ENCODE measurements around the gene OTOF. TPM values are rescaled to one million over a fixed set of nuclear protein-coding genes. Genes with fewer than 3 reads are reported as not detected.

OTOF gene
- total and polyA plus RNA-seq, 2 of the 4 experiments (the other 2 are of a cell fraction) = 0.03 TPM; not detected in 1

- Histone ChIP-seq H4K8ac (ENCODE audit: low read depth in 2 of 2, low read length in 2 of 2) (no peak overlapping the region), H3K56ac (ENCODE audit: extremely low read depth, insufficient read depth, low read length) (no peak overlapping the region), H3K9me3 (ENCODE audit: control insufficient read depth, insufficient read depth, low read length) (no peaks in the 10 kb centered on the region), H3K4me3 (ENCODE audit: insufficient read depth, low read depth, low read length) (no peak overlapping the region), H2AK9ac (replicated peaks; ENCODE audit: low read depth, low read length, poor library complexity) (no peak overlapping the region), H4K5ac (ENCODE audit: low read depth, low read length) (no peak overlapping the region), H4K91ac (ENCODE audit: insufficient read depth, low read depth, low read length) (no peak overlapping the region), H3K23ac (ENCODE audit: low read depth, low read length) (no peak overlapping the region), H4K20me1 (ENCODE audit: insufficient read depth, low read length) (no peaks in the 10 kb centered on the region), H2AFZ (replicated peaks; ENCODE audit: low read length, poor library complexity) (no peak overlapping the region), H3K27me3 (ENCODE audit: control insufficient read depth, insufficient read depth, low read length) (no peaks in the 10 kb centered on the region), H3K79me1 (ENCODE audit: low read depth in 1 of 2, low read length in 2 of 2) (no peaks in the 10 kb centered on the region), H3K14ac (replicated peaks; ENCODE audit: low read depth, low read length) (no peak overlapping the region), H3K4ac (ENCODE audit: low read depth, low read length) (no peak overlapping the region), H3K4me2 (ENCODE audit: low read depth, low read length) (no peak overlapping the region), H3K9ac (ENCODE audit: low read depth, low read length) (no peak overlapping the region), H3K4me1 (ENCODE audit: control insufficient read depth, insufficient read depth, low read length) (no peaks in the 10 kb centered on the region), H3K9me1 (ENCODE audit: insufficient read depth, low read length) (no peaks in the 10 kb centered on the region; the same call in 1 of the 2 replicates), H2BK15ac (ENCODE audit: low read depth, low read length) (no peak overlapping the region), H2BK5ac (ENCODE audit: low read depth, low read length, poor library complexity, severe bottlenecking) (no peak overlapping the region), H3K18ac (ENCODE audit: low read depth, low read length) (no peak overlapping the region), H2BK120ac (ENCODE audit: low read depth, low read length) (no peak overlapping the region), H2BK20ac (ENCODE audit: low read depth, low read length) (no peak overlapping the region), H2AK5ac (ENCODE audit: low read depth, low read length) (no peak overlapping the region), H3K27ac (ENCODE audit: insufficient read depth, low read length) (no peak overlapping the region), H3K36me3 (ENCODE audit: control insufficient read depth, insufficient read depth, low read length) (no peaks in the 10 kb centered on the region)
- dilution Hi-C loops (cut with HindIII; ENCODE audit: low sequenced_read_pairs, unreplicated experiment) (no loop called here), in situ Hi-C loops (cut with MboI; ENCODE audit: low sequenced_read_pairs) (no loop called here), intact Hi-C loops (cut with micrococcal nuclease) (no loop called here)
- ATAC-seq (ENCODE audit: low read depth) (no peak), DNase-seq (no peak)
- ChIA-PET CTCF (no interaction called here), POLR2A (ENCODE audit: unreplicated experiment) (no interaction called here)
- WGBS, 2 experiments (ENCODE audit: extremely low coverage in 2 of 2, insufficient read length in 1 of 2) = 80% methylated on average over 1 of the region's 6 CpGs; no CpG with 5 or more reads in 1 of the 2 experiments
- TF ChIP-seq CEBPB (IDR thresholded peaks at IDR 0.05; ENCODE audit: low read depth, low read length) (no peak), MAFK (IDR thresholded peaks at IDR 0.05; ENCODE audit: low read depth, low read length) (no peak), NFE2L2 (IDR thresholded peaks at IDR 0.05; ENCODE audit: low read depth, low read length) (no peak), POLR2A (IDR thresholded peaks at IDR 0.05; ENCODE audit: low read depth, low read length) (no peak), RCOR1 (IDR thresholded peaks at IDR 0.05; ENCODE audit: insufficient replicate concordance, low read length) (no peak), SMC3 (IDR thresholded peaks at IDR 0.05; ENCODE audit: low read depth, low read length) (no peak), BHLHE40 (IDR thresholded peaks at IDR 0.05; ENCODE audit: low read depth, low read length) (no peak), USF2 (IDR thresholded peaks at IDR 0.05; ENCODE audit: low read depth, low read length) (no peak), CHD1 (IDR thresholded peaks at IDR 0.05; ENCODE audit: low read depth, low read length) (no peak), CTCF (conservative IDR thresholded peaks at IDR 0.05; ENCODE audit: low read depth, low read length) (no peak)
- no TSS peak for BruUV-seq (replicated peaks)
Observed at GRCh38 chr2:26475037-26475436, 2.9 kb downstream of the OTOF start.
